Caco-2 (cell line): ENCODE data around the gene NUP153. TPM values are rescaled to one million over a fixed set of nuclear protein-coding genes. Genes with fewer than 3 reads are reported as not detected.

Experiments
- BruUV-seq: library from RNA; stranded (reverse); fragments of 400-500 nt; replicated peaks from 2 replicates; lab custom pipeline; 2021; lab: Mats Ljungman, UMichigan
- CTCF ChIA-PET: fragments of 300-600 bp; sonication (Branson Sonifier 250); formaldehyde crosslinking; loops from one replicate; lab custom pipeline; 2022; ENCODE audit warnings: antibody characterized with exemption; lab: Charles Lee
- POLR2A ChIA-PET: fragments of 300-600 bp; sonication (Branson Sonifier 250); formaldehyde crosslinking; loops from one replicate; lab custom pipeline; 2022; ENCODE audit warnings: antibody characterized with exemption; lab: Charles Lee
- DNase-seq, 2 experiments: peaks; one replicate each; pipeline versions ENCODE4 v3.0.0 to v3.0.0-alpha.2; 2020 to 2022
- H3K27me3 ChIP-seq: replicated peaks from 2 replicates; pipeline ENCODE4 v1.6.0; 2011; ENCODE audit warnings: low read length; ENCODE audit not compliant: control insufficient read depth, insufficient read depth
- H3K36me3 ChIP-seq: 2 replicates; pipeline ENCODE4 v1.5.1; 2011; ENCODE audit warnings: low read length; ENCODE audit not compliant: control insufficient read depth, insufficient read depth
- H3K4me1 ChIP-seq: fragments of 250-450 bp; sonication (Bioruptor Pico); 2 replicates; pipeline ENCODE4 v1.5.1; 2020; ENCODE audit warnings: mild to moderate bottlenecking
- H3K4me3 ChIP-seq: 2 replicates; pipeline ENCODE4 v1.5.1; 2011; ENCODE audit warnings: low read depth, mild to moderate bottlenecking, control low read depth, low read length
- H3K9me3 ChIP-seq: fragments of 250-450 bp; sonication (Bioruptor Pico); 2 replicates; pipeline ENCODE4 v1.5.1; 2020; ENCODE audit warnings: mild to moderate bottlenecking, moderate library complexity
- H3K27ac Mint-ChIP-seq: one replicate; pipeline ENCODE4 v1.8.0; 2022; ENCODE audit warnings: mixed read lengths; ENCODE audit not compliant: unreplicated experiment
- H3K27me3 Mint-ChIP-seq: one replicate; pipeline ENCODE4 v1.8.0; 2022; ENCODE audit warnings: mixed read lengths; ENCODE audit not compliant: insufficient read depth, unreplicated experiment
- H3K36me3 Mint-ChIP-seq: one replicate; pipeline ENCODE4 v1.8.0; 2022; ENCODE audit warnings: mild to moderate bottlenecking, mixed read lengths; ENCODE audit not compliant: insufficient read depth, unreplicated experiment
- H3K4me1 Mint-ChIP-seq: one replicate; pipeline ENCODE4 v1.8.0; 2022; ENCODE audit warnings: low read depth, mixed read lengths; ENCODE audit not compliant: unreplicated experiment
- H3K4me3 Mint-ChIP-seq: one replicate; pipeline ENCODE4 v1.8.0; 2022; ENCODE audit warnings: mild to moderate bottlenecking, moderate library complexity, mixed read lengths; ENCODE audit not compliant: unreplicated experiment
- H3K9me3 Mint-ChIP-seq: one replicate; pipeline ENCODE4 v1.8.0; 2022; ENCODE audit warnings: mixed read lengths; ENCODE audit not compliant: unreplicated experiment
- intact Hi-C: fragments of 100-400 bp; cut with micrococcal nuclease; formaldehyde crosslinking; loops from one replicate; pipeline ENCODE4 v1.10.0; 2022; ENCODE audit not compliant: unreplicated experiment
- total RNA-seq: library from RNA; stranded (reverse); gene quantifications from 2 replicates; pipeline ENCODE4 v1.2.3, GENCODE V29; 2022
- TF ChIP-seq, protein P1 (sequence below), 2 experiments: fragments of 200-600 bp in 1 of 2; IDR thresholded peaks; 1 replicate in 1 of 2; 2 replicates in 1 of 2; pipeline versions ENCODE4 v1.5.1 to v1.8.0; 2011 to 2022; ENCODE audit warnings: antibody characterized with exemption in 1 of 2, control low read depth in 1 of 2, inconsistent platforms in 1 of 2, low read depth in 1 of 2, low read length in 1 of 2, mild to moderate bottlenecking in 1 of 2, moderate library complexity in 1 of 2; ENCODE audit not compliant: insufficient read depth in 1 of 2, severe bottlenecking in 1 of 2, unreplicated experiment in 1 of 2

The NUP153 gene
- total RNA-seq, 1 experiment from 2014 or later, result 53.9 TPM

DNA sequence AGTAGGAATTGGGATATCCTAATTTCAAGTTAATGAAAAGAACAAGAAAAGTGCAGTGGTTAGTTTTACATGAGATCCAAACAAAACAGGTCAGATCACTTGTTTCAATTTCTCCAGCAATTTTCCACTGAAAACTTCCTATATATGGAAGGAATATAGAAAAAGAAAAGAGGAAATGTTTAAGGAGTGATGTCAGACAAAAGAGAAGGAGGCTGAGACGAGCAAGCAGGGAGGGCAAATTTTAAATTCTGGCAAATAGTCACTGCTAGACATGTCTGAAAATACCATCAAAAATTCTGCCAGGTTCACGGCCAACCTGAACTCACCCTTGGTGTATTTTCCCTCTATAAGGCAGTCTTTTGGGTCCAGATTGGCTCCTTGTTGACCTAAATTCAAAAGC, 9.5 kb upstream of the NUP153 start:
- Mint-ChIP-seq H3K4me1 (peaks cover 19% of the 10 kb centered on the region), H3K9me3 (no peaks in the 10 kb centered on the region), H3K4me3 (no peak overlapping the region), H3K36me3 (no peaks in the 10 kb centered on the region), H3K27ac (no peak overlapping the region), H3K27me3 (no peaks in the 10 kb centered on the region)
- ChIA-PET POLR2A (no interaction called here), CTCF (no interaction called here)
- H3K9me3 ChIP-seq, result no peaks in the 10 kb centered on the region
- intact Hi-C loops, result no loop called here
- H3K4me3 ChIP-seq, result no peak overlapping the region
- no peak for DNase-seq
- no peaks in the 10 kb centered on the region for H3K27me3 ChIP-seq
- TF ChIP-seq, protein P1, sequence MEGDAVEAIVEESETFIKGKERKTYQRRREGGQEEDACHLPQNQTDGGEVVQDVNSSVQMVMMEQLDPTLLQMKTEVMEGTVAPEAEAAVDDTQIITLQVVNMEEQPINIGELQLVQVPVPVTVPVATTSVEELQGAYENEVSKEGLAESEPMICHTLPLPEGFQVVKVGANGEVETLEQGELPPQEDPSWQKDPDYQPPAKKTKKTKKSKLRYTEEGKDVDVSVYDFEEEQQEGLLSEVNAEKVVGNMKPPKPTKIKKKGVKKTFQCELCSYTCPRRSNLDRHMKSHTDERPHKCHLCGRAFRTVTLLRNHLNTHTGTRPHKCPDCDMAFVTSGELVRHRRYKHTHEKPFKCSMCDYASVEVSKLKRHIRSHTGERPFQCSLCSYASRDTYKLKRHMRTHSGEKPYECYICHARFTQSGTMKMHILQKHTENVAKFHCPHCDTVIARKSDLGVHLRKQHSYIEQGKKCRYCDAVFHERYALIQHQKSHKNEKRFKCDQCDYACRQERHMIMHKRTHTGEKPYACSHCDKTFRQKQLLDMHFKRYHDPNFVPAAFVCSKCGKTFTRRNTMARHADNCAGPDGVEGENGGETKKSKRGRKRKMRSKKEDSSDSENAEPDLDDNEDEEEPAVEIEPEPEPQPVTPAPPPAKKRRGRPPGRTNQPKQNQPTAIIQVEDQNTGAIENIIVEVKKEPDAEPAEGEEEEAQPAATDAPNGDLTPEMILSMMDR (IDR thresholded peaks at IDR 0.05; ENCODE audit: insufficient read depth in 1 of 2, low read depth in 1 of 2, low read length in 1 of 2, severe bottlenecking in 1 of 2, unreplicated experiment in 1 of 2), result no peak
- no TSS peak for BruUV-seq
- H3K36me3 ChIP-seq, result no peaks in the 10 kb centered on the region
- H3K4me1 ChIP-seq, result peaks cover 45% of the 10 kb centered on the region

DNA sequence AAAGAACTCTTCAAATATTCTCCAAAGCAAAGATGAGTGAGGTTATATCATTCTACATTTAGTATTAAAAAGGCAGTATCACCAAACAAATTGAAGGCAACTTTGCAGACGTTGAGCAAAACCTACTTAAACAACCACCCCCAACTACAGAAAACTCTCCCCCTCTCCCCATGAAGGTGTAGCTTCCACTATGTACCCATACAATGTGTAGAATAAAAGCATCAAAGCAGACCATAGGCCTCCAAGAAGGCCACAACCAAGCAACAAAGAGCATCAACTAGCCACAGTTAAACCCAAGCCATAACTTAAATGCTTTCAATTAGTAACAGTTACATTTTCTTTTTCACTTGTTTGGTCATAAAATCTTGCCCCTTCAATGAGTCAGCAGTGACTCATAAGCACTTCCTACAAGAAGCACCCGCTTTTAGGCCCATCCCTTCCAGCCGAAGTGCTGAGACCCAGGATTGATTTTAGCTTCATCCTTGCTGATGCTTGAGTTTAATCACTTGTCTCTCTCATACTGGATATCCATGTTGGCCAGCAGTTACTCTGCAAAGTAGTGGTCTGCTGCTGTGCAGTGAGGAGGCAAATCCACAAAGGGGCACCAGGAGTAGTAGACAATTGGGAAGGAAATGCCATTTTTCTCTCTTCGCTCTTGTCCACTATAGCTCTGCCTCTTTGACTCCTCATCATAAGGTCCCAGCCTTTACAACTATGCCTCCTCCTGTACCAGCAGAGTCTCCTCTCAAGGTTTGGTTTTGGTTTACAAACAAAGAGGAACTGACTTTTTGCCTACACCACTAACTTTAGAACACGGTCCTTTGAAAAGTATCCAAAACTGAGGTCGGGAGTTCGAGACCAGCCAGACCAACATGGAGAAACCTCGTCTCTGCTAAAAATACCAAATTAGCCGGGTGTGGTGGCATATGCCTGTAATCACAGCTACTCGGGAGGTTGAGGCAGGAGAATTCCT, 8.4 kb upstream of the NUP153 start:
- Mint-ChIP-seq H3K36me3 (no peaks in the 10 kb centered on the region), H3K27ac (peak overlapping the region; percentile 4)

DNA sequence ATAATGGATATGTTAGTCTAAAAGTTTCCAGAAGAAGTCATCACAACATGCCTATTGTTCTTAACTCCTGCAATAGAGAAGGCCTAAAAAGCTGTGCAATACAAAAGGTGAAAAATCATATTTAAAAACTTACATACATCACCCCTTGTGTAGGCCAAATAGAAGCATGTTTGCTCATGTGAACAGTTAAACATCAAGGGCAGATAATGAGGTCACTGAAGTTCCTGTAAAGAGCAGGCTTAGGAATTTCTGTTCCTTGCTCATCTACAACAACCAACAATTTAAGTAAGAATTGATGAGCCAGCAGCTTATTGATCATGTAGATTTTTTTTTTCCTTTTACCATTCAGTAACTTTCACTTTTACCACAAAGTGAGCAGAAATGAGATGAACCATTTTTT, 7.5 kb upstream of the NUP153 start:
- BruUV-seq, result no TSS peak
- Mint-ChIP-seq H3K27me3 (no peaks in the 10 kb centered on the region), H3K36me3 (no peaks in the 10 kb centered on the region), H3K9me3 (no peaks in the 10 kb centered on the region), H3K4me3 (no peak overlapping the region), H3K4me1 (peaks cover 18% of the 10 kb centered on the region), H3K27ac (no peak overlapping the region)
- no peak overlapping the region for H3K4me3 ChIP-seq
- POLR2A ChIA-PET, result no interaction called here
- peaks cover 32% of the 10 kb centered on the region for H3K4me1 ChIP-seq
- no peaks in the 10 kb centered on the region for H3K9me3 ChIP-seq
- no peaks in the 10 kb centered on the region for H3K36me3 ChIP-seq
- intact Hi-C loops, result loop anchor here (1.0 kb wide), 1 partner anchor 8 kb away; no protein-coding TSS in a partner anchor
- CTCF ChIA-PET, result interaction anchor here (0.7 kb wide), 1 partner anchor 11 kb away, joined by 7 read pairs; no protein-coding TSS in a partner anchor
- TF ChIP-seq, protein P1 (IDR thresholded peaks at IDR 0.05; ENCODE audit: insufficient read depth in 1 of 2, low read depth in 1 of 2, low read length in 1 of 2, severe bottlenecking in 1 of 2, unreplicated experiment in 1 of 2), result no peak
- no peak for DNase-seq
- no peaks in the 10 kb centered on the region for H3K27me3 ChIP-seq

More for the DNA sequence above, 8.4 kb upstream of the NUP153 start:
- Histone ChIP-seq H3K27me3 (no peaks in the 10 kb centered on the region), H3K4me3 (no peak overlapping the region), H3K36me3 (no peaks in the 10 kb centered on the region), H3K9me3 (no peaks in the 10 kb centered on the region), H3K4me1 (peaks cover 35% of the 10 kb centered on the region)
- TF ChIP-seq, protein P1 (IDR thresholded peaks at IDR 0.05; ENCODE audit: insufficient read depth in 1 of 2, low read depth in 1 of 2, low read length in 1 of 2, severe bottlenecking in 1 of 2, unreplicated experiment in 1 of 2), result no peak
- Mint-ChIP-seq H3K4me3 (no peak overlapping the region), H3K27me3 (no peaks in the 10 kb centered on the region), H3K9me3 (no peaks in the 10 kb centered on the region), H3K4me1 (peaks cover 18% of the 10 kb centered on the region)
- CTCF ChIA-PET, result interaction anchor here (0.7 kb wide), 1 partner anchor 10 kb away, joined by 7 read pairs; no protein-coding TSS in a partner anchor
- no peak for DNase-seq
- BruUV-seq, result no TSS peak
- POLR2A ChIA-PET, result interaction anchor here (0.6 kb wide), 1 partner anchor 59 kb away, joined by 3 read pairs; no protein-coding TSS in a partner anchor
- intact Hi-C loops, result loop anchor here (1.0 kb wide), 1 partner anchor 7 kb away; no protein-coding TSS in a partner anchor
